NCI-H2107 treated with DMSO at 0.1 percent for 48 hours (cell line): ENCODE results near the gene AGL.
"Not testable (repeated sequence)": the region's sequence is repeated elsewhere in the genome, so short reads cannot be mapped to it uniquely, and the experiment has no call there.

Experiments
- DNase-seq: peaks from one replicate; lab custom pipeline; 2025; ENCODE audit not compliant: unreplicated experiment; lab: John Stamatoyannopoulos, UW

Gene AGL

GRCh38 chr1:99936071-99936470 lies 85.9 kb downstream of the AGL start:
- no peak for DNase-seq

- no peak for DNase-seq
Measured at GRCh38 chr1:99942723-99943122, 92.6 kb downstream of the AGL start.

GRCh38 chr1:99943223-99943794 lies 93.1 kb downstream of the AGL start:
- DNase-seq = peak; percentile 89

GRCh38 chr1:99944192-99944591 lies 94.0 kb downstream of the AGL start:
- DNase-seq = no peak

GRCh38 chr1:99945174-99945573 lies 95.0 kb downstream of the AGL start:
- no peak for DNase-seq

- DNase-seq = no peak
Measured at GRCh38 chr1:99950486-99950885, 100.3 kb downstream of the AGL start.

- no peak for DNase-seq
Measured at GRCh38 chr1:99952522-99952921, 102.4 kb downstream of the AGL start.

GRCh38 chr1:99955375-99955774 lies 105.2 kb downstream of the AGL start:
- no peak for DNase-seq

GRCh38 chr1:99956755-99957154 lies 106.6 kb downstream of the AGL start:
- DNase-seq = no peak

- no peak for DNase-seq
Measured at GRCh38 chr1:99957818-99958217, 107.7 kb downstream of the AGL start.

- not testable (repeated sequence) for DNase-seq
Measured at GRCh38 chr1:99959189-99959705, 109.1 kb downstream of the AGL start.

GRCh38 chr1:99960260-99960659 lies 110.1 kb downstream of the AGL start:
- DNase-seq = not testable (repeated sequence)

GRCh38 chr1:99963041-99963795 lies 113.1 kb downstream of the AGL start:
- DNase-seq = no peak

- no peak for DNase-seq
Measured at GRCh38 chr1:99964806-99965205, 114.6 kb downstream of the AGL start.

- no peak for DNase-seq
Measured at GRCh38 chr1:99965646-99966375, 115.7 kb downstream of the AGL start.

GRCh38 chr1:99968214-99968613 lies 118.1 kb downstream of the AGL start:
- DNase-seq = no peak

GRCh38 chr1:99969260-99969728 lies 119.1 kb downstream of the AGL start:
- DNase-seq = peak; percentile 53

- DNase-seq = peak; percentile 69
Measured at GRCh38 chr1:99969729-99970621, 119.8 kb downstream of the AGL start, which contains the start of gene SLC35A3. Gene SLC35A3 (plus strand): TSS chr1:99969996. CDS start chr1:99993555, 23,559 bp downstream.

GRCh38 chr1:99970713-99971255 lies 120.6 kb downstream of the AGL start:
- DNase-seq = no peak

GRCh38 chr1:99972066-99972465 lies 121.9 kb downstream of the AGL start:
- DNase-seq = peak; percentile 20
